Measurements from ENCODE around the gene RAD51.

Gene RAD51

DNA sequence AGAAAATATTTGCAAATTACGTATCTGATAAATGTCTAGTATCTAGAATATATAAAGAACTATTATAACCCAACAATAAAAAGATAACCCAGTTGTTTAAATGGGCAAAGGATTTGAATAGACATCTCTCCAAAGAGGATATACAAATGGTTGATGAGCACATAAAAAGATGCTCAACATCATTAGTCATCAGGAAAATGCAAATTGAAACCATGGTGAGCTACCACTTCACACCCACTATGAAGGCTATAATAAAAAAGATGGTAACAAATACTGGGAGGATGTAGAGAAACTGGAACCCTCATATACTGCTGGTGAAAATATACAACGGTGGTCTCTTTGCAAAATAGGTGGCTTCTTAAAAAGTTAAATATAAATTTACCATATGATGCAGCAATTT is 28.0 kb downstream of the RAD51 start:
- DNase-seq: no peak

DNA sequence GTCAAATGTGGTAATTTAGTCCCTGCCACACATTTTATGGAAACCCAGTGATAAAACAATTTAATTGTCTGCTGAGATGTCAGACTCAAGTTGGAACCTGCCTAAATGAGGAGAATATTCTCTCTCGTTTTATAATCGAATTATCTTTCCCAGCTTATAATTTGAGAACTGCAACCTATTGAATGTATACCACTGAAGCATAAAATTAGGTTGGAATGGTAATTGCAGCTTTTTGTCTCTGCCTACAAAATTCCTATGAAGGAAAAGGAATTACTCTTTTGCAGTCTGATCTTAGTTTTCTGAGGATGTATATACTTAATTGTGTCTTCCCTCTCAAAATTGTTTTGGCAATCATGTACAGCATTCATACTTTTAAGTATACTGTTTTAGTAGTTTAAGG is 28.9 kb downstream of the RAD51 start:
- no peak for DNase-seq

DNA sequence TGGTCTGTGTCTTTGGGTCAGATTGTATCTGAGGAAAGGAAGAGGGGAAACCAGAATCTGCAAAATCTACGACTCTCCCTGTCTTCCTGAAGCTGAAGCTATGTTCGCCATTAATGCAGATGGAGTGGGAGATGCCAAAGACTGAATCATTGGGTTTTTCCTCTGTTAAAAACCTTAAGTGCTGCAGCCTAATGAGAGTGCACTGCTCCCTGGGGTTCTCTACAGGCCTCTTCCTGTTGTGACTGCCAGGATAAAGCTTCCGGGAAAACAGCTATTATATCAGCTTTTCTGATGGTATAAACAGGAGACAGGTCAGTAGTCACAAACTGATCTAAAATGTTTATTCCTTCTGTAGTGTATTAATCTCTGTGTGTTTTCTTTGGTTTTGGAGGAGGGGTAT is 36.1 kb downstream of the RAD51 start:
- DNase-seq: no peak

GRCh38 chr15:40736575-40736974 is 41.6 kb downstream of the RAD51 start:
- DNase-seq: no peak

DNA sequence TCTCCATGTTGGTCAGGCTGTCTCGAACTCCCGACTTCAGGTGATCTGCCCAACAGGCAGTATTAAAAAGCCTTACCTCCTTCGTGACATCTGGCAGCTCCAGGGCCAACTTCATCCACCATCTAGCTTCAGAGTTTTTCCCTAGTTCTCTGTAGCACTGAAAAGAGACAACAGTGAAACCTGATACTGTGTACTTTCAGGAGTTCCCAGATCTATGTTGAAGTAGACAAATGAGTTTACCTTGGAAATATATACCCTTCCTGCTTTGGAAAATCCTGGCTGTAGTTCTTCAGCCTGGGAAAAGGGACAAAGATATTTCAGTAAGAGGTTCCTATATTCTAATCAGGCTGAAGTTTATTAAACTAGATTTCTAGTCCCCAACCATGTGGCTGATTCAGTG is 42.1 kb downstream of the RAD51 start:
- no peak for DNase-seq

DNA sequence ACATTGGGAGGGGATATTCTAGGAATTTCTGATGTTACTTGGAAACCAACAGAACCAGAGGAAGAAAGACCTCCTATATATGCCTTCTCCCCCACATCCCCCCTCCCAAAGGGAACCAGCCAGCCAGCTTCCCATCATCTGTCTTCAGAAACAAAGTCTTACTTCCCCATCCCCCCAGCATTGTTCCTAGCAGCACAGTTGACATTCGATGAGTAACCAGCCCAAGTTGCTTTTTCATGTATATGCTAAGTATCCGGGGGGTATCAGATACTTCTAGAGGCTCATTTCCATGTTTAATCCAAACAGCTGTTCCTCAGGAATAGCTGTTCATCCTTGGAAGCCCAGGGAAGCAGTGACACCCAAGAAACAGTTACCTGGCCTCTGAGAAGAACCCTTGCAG is 44.1 kb downstream of the RAD51 start:
- no peak for DNase-seq

GRCh38 chr15:40739854-40740253 is 44.9 kb downstream of the RAD51 start:
- no peak for DNase-seq

GRCh38 chr15:40743485-40743901 is 48.5 kb downstream of the RAD51 start:
- DNase-seq: no peak

- DNase-seq: no peak
Observed at GRCh38 chr15:40743921-40744814, 49.2 kb downstream of the RAD51 start.

GRCh38 chr15:40744815-40745152 is 49.8 kb downstream of the RAD51 start:
- no peak for DNase-seq

- no peak for DNase-seq
Observed at GRCh38 chr15:40746916-40747418, 52.0 kb downstream of the RAD51 start.

DNA sequence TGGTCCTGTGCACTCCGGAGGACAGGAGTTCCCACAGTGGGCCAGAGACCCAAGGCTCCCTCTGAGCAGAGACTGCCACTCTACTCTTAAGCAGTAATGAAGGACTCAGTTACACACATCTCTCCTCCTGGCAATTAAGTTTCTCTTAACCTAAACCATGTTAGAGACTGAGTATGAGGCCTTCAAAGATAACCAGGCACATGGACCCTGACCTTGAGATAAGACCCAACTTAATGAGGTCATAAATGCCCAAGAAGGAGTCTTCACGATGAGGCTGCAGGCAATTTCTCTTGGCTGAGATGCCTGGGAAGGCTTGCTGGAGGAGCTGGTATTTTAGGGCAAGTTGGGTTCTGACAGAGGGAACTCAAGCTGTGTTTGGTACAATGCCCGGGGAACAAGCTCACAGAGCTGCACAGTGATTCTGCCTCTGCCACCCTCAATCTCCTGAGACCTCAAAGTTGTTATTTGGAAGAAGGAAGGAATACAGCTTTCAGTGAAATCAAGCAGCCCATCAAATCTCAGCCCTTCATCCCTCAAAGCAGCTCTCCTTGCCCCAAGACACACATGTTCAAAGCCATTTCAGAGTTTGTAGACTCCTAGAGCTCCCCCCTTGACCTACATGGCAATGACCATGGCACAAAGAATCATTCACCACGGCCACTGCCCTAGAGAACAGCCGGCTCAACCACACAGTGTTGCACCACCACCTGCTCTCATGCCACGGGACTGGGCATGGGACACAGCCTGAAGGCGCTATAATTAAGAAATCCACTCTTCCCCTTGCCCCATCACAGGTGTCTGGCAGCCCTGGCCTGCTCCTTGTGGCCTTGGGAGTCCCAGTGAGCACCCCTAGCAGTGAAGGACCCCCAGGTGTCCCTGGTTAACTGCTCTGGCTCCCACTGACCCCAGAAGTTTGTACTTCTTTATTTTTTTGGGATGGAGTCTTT is 53.0 kb downstream of the RAD51 start:
- DNase-seq: no peak

- DNase-seq: no peak
Observed at GRCh38 chr15:40749151-40749630, 54.2 kb downstream of the RAD51 start.

DNA sequence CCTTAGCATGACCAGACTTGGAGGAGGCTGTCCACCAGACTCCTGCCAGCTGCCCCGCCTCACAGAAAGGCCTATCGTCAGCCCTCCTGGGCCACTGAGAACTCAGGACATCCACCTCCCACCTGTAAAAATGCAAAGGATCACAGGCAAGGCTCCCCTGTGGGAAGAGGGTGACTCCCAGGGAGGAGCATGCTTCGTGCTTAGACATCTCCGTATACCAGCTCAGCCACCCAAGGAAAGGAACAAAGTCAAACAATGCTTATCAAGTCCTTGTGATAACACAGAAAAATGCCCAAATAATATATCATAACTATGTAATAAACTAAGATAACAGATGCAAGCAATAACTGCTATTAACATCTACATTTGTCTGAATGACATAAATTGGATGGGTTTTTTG is 55.9 kb downstream of the RAD51 start:
- no peak for DNase-seq

GRCh38 chr15:40751745-40752144 is 56.8 kb downstream of the RAD51 start:
- no peak for DNase-seq

GRCh38 chr15:40754574-40754882 is 59.6 kb downstream of the RAD51 start:
- no peak for DNase-seq

DNA sequence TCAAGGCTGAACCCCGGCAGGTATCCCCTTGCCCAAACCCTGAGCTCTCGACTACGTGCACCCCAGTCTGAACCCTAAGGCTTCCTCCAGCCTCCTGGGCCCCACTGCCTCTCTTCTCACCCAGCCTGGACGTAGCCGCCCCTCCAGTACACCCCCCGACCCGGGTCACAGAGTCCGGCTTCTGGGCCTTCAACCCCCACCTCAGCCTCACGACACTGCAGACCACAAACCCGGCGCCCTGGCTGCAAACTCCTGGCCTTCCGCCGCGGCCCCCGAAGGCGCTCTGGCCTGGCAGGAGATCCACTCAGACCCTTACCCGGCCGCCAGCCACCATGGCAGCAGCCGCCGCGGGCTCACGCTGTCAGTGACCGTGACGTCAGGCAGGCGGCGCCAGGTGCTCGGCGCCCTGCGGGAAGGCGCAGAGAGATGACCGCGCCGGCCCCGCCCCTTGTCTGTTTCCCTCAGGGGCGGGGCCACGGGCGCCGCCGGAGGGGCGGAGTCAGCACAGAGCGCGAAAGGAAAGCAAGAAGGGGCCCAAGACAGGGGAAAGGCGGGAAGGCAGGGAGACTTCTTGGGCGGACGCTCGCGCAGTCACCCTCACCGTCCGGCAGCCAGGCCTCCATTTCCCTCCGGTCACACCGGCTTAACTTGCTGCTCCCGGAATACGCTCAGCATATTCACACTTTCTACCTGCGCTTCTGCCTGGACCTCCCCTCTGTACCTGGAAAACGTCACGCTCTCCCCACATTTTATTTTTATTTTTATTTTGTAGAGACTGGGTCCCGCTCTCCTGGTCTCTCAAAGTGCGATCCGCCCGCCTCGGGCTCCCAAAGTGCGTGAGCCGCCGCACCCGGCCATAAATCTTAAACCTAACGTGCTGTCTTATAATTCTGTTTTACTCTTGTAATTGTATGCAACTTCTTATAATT is 60.2 kb downstream of the RAD51 start, which contains the start of gene RMDN3:
RMDN3 (minus strand) TSS at position 372 of the 929 bp plus-strand sequence. CDS start 471 bp downstream, outside the sequence.
- peak; percentile 63 for DNase-seq

DNA sequence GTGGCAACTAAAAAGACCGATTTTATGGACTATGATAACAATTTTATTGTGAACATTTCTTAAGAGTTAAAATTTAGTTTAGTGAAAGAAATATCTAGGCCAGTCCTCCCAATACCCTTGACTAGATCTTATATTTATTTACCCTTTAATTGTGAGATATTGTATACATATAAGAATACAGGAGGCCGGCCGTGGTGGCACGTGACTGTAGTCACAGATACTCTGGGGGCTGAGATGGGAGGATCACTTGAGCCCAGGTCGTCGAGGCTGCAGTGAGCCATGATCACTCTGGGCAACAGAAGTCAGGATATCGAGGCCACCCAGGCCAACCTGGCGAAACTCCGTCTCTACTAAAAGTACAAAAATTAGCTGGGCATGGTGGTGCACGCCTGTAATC is 60.8 kb downstream of the RAD51 start:
- DNase-seq: no peak

- DNase-seq: no peak
Observed at GRCh38 chr15:40756938-40757337, 62.0 kb downstream of the RAD51 start.

- DNase-seq: no peak
Observed at GRCh38 chr15:40759961-40760360, 65.0 kb downstream of the RAD51 start.

GRCh38 chr15:40762919-40763800 is 68.2 kb downstream of the RAD51 start:
- DNase-seq: no peak

Measured in cortex of kidney (tissue), 1 donor.